GM20000 (cell line): ENCODE results near the gene MYO3B.

Source experiments
- DNase-seq: peaks from one replicate; pipeline ENCODE4 v3.0.0; 2012; ENCODE audit warnings: low spot score
- TF ChIP-seq, protein P1 (sequence below): IDR thresholded peaks from 2 replicates; pipeline ENCODE4 v1.5.1; 2012; ENCODE audit warnings: mild to moderate bottlenecking, control low read depth; ENCODE audit errors: extremely low read depth, missing control alignments

The MYO3B gene

DNA sequence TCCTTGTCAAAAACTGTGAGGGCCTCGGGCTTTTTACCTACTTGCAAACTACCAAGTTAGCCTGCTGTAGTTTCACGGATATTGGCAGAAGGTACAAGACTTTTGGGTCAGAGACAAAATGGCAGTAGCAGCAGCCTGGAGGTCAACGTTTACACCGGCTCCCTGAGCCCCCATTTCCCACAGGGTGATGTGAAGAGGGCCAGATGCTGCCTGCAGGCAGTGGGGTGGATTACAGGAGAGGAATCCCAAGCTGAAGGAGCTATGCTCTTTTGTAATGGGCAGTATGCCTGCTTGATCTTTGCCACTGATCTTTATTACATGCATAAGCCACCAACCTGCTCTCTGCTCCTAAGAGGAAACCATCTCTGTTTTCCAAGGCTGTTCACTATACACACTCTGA lies 507.6 kb downstream of the MYO3B start:
- TF ChIP-seq, protein P1, sequence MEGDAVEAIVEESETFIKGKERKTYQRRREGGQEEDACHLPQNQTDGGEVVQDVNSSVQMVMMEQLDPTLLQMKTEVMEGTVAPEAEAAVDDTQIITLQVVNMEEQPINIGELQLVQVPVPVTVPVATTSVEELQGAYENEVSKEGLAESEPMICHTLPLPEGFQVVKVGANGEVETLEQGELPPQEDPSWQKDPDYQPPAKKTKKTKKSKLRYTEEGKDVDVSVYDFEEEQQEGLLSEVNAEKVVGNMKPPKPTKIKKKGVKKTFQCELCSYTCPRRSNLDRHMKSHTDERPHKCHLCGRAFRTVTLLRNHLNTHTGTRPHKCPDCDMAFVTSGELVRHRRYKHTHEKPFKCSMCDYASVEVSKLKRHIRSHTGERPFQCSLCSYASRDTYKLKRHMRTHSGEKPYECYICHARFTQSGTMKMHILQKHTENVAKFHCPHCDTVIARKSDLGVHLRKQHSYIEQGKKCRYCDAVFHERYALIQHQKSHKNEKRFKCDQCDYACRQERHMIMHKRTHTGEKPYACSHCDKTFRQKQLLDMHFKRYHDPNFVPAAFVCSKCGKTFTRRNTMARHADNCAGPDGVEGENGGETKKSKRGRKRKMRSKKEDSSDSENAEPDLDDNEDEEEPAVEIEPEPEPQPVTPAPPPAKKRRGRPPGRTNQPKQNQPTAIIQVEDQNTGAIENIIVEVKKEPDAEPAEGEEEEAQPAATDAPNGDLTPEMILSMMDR = no peak
- DNase-seq = no peak

DNA sequence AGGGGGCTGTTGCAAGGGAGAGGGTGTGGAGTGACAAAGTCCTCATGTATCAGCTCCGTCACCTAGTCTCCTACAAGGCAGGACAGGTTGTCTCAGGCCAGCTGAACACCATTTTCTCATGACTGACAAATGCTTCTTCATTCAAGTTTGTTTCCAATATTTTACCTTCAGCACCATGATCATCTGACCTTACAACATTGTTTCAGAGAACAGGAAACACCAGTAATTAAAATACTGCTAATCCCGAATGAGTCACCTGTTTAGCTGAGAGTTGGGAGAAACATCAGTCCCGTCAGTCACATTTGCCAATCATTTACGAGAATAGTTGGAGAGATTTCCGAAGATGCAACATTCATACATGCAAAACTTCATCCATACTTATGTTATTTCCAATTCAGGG lies 511.5 kb downstream of the MYO3B start:
- TF ChIP-seq, protein P1 = no peak

DNA sequence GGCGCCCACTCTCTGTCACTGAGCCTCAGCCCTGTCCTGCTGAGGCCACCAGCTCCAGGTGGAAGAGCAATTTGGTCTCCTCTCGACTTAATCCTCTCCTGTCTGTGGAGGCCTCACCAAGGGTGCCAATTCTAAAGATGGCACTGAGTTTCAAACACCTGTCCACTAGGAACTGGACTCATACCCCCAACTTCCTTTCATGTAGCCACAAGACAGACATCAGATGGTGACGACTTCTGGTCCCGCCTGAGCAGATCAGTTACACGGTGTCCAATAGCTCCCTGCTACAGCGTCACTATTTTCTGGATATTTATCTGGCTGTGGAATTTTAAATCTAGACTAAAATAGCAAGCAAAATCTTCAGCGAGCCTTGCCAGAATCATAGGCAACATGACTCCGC lies 512.7 kb downstream of the MYO3B start:
- TF ChIP-seq, protein P1 = no peak
- no peak for DNase-seq

More for the DNA sequence above, 511.5 kb downstream of the MYO3B start:
- DNase-seq = no peak

DNA sequence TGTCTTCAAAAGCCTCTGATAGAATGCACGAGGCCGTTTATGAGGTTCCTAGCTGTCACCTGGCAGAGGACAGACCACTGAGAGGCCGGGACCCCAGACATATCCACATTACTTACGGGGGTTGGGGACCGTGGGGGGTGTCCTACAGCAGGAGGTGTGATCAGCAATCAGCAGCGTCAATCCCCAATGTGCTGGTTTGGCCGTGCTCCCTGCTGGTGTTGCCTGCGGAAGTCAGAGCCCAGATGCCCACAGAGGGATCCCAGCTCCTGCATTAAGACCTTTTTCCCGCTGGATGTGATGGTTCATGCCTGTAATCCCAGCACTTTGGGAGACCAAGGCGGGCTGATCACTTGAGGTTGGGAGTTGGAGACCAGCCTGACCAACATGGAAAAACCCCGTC lies 516.4 kb downstream of the MYO3B start:
- TF ChIP-seq, protein P1 = no peak
- DNase-seq = no peak

DNA sequence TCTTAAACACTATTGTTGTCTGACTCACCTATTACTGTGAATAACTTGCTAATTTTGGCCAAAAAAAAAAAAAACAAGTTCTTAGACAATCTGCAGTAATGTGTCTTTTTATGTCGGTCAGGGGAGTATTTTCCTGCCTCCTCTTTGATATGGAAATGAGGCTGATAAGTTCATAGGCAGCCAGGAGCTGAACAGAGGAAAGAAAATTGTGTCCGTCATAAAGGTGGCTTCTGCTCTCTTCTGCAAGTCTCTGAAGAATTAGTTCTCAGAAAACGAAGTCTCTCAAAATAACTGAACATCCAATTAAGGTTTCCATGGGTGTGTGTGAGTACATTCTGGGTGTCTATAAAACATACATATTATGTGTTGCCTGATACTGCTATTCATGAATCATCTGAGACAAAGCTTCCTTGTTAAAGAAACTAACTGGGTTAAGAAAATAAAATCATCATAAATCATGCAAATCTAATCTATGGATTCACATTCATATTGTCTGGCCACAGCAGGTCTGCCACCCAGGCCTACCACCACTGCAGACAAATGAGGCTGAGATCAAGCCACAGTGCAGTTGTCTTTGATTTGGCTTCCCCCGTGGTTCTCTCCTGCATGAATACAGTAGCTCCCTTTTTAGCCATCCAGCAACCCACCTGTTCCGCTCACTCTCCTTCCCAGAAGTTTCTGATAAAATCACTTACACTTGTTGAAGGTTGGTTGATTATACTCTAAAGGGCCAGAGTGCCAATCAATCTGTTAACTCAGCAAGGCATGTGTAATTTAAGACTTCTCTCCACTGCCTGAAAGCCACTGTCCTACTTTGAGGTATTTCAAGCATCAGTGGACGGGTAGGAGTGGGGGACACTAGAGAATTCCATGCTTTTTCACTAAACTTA lies 517.8 kb downstream of the MYO3B start:
- no peak for DNase-seq
- TF ChIP-seq, protein P1 = no peak

DNA sequence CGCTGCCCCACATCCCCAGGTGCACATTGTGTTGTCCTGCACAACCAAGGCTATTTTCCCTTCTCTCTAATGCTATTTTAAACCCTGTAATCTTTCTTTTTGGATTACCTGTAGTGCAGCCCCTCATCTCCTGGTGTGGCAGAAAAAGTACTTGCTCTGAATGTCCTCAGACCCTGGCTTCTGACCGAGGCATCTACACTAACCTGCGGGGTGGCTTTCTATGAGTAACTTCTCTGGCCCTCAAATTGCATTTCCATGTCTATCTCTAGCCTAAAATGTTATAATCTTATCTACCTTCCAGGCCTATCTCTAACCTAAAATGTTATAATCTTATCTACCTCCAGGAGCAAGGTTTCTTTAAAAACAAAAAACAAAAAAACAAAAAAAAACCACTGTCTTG lies 519.0 kb downstream of the MYO3B start:
- no peak for DNase-seq
- TF ChIP-seq, protein P1 = no peak

DNA sequence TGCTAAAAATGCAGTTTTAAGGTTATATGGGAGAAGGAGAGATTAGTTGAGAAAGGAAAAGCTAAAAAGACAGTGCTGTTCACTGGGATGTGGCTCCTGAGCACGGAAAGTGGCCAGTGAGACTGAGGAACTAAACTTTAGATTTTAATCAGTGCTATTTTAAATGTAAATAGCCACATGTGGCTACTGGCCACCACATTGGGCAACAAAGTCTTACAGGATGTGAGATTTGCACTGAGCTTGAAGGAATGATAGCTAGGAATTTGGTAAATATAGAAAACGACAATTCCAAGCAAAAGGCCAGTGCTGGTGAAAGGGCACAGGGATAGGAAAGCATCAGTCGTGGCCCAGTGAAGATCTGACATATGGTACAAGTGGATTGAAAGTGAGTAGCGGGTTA lies 523.1 kb downstream of the MYO3B start:
- no peak for DNase-seq

More for the DNA sequence above, 523.1 kb downstream of the MYO3B start:
- TF ChIP-seq, protein P1 = no peak
